ENCODE data around the gene XYLT1.

GRCh38 chr16:17329391-17329790, 141.4 kb downstream of the XYLT1 start:
- no peak for TF ChIP-seq RAD51 (IDR thresholded peaks at IDR 0.05; ENCODE audit: borderline replicate concordance, low read depth)
- no peak for TF ChIP-seq CTCF (IDR thresholded peaks at IDR 0.05 in 2 of 3, conservative IDR thresholded peaks at IDR 0.05 in 1 of 3; ENCODE audit: insufficient read depth in 2 of 3, low read depth in 1 of 3, low read length in 3 of 3)
- TF ChIP-seq ZSCAN29 (IDR thresholded peaks at IDR 0.05): no peak
- TF ChIP-seq ZNF695 (CRISPR knock-in tag; IDR thresholded peaks at IDR 0.05): no peak
- TF ChIP-seq EP300 (IDR thresholded peaks at IDR 0.05; ENCODE audit: low read length): no peak
- no peak for TF ChIP-seq KLF6 (CRISPR knock-in tag; IDR thresholded peaks at IDR 0.05; ENCODE audit: borderline replicate concordance)
- no peak for TF ChIP-seq MBD1 (CRISPR knock-in tag; IDR thresholded peaks at IDR 0.05)
- TF ChIP-seq TCF7L2 (IDR thresholded peaks at IDR 0.05; ENCODE audit: low read depth, low read length): no peak
- no peak for TF ChIP-seq ZSCAN32 (CRISPR knock-in tag; IDR thresholded peaks at IDR 0.05)

Measured in K562 (cell line).